DND-41 (cell line): ENCODE results near the gene ATP13A3.

Experiments used
- EZH2 ChIP-seq: IDR thresholded peaks from 3 replicates; pipeline ENCODE4 v1.6.1; 2012; ENCODE audit warnings: borderline replicate concordance, low read depth, mild to moderate bottlenecking, moderate library complexity, low read length, inconsistent platforms; ENCODE audit not compliant: severe bottlenecking
- TF ChIP-seq, protein P1 (sequence below): IDR thresholded peaks from 2 replicates; pipeline ENCODE4 v1.5.1; 2012; ENCODE audit warnings: borderline replicate concordance, low read length, moderate library complexity, mild to moderate bottlenecking; ENCODE audit not compliant: poor library complexity, severe bottlenecking; ENCODE audit errors: extremely low read depth

DNA sequence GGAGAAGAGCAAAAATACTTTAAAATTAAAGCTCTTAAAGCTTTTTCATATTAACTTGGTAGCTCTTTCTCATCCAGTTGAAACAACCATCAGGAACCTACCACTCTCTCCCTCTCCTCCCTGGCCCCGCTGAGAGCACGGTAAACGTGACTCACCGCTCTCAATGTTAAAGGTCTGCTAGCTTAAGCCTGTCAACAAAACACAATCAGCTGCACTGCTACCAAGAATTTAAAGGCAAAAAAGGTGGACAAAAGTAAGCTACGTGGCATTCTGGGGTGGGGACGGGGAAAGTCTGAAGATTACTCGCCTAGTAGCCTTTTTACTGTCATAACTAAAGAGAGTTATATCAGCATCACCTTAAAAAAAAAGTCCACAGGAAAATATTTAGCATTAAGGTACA, 79.4 kb downstream of the ATP13A3 start:
- TF ChIP-seq, protein P1, sequence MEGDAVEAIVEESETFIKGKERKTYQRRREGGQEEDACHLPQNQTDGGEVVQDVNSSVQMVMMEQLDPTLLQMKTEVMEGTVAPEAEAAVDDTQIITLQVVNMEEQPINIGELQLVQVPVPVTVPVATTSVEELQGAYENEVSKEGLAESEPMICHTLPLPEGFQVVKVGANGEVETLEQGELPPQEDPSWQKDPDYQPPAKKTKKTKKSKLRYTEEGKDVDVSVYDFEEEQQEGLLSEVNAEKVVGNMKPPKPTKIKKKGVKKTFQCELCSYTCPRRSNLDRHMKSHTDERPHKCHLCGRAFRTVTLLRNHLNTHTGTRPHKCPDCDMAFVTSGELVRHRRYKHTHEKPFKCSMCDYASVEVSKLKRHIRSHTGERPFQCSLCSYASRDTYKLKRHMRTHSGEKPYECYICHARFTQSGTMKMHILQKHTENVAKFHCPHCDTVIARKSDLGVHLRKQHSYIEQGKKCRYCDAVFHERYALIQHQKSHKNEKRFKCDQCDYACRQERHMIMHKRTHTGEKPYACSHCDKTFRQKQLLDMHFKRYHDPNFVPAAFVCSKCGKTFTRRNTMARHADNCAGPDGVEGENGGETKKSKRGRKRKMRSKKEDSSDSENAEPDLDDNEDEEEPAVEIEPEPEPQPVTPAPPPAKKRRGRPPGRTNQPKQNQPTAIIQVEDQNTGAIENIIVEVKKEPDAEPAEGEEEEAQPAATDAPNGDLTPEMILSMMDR = no peak
- TF ChIP-seq EZH2 = no peak
